Measurements from ENCODE around the gene LCN1.

LCN1 gene

DNA sequence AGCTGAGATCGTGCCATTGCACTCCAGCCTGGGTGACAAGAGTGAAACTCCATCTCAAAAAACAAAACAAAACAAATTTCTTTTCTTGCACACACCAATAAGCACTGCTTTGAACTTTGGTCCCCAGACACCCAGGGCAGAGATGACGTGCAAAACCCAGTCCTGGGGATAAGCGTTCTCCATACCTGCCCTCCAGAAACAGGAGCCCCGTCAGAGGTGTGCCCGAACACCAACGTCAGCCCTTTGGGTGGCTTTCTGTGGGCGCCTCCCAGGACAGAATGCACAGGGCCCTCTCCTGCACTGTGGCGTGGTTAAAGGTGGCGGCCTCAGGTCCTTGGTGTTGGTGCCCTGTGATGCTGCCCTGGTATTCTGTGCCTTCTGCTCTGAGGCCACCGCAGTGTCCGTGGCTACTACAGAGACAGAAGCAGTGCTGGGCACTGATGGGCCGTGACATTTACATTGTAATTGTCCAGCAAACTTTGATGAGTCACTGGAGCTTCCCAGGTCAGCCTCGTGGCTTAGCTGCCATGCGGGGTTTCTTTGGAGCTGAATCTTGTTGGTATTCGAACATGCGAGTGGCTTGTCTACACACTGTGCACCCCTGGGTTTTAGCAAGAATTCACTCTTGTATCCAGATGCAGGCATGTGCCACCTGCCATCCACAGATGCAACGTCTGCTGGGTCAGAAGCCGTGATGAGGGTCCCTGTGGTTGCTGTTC is 31.9 kb upstream of the LCN1 start:
- DNase-seq, result no peak

DNA sequence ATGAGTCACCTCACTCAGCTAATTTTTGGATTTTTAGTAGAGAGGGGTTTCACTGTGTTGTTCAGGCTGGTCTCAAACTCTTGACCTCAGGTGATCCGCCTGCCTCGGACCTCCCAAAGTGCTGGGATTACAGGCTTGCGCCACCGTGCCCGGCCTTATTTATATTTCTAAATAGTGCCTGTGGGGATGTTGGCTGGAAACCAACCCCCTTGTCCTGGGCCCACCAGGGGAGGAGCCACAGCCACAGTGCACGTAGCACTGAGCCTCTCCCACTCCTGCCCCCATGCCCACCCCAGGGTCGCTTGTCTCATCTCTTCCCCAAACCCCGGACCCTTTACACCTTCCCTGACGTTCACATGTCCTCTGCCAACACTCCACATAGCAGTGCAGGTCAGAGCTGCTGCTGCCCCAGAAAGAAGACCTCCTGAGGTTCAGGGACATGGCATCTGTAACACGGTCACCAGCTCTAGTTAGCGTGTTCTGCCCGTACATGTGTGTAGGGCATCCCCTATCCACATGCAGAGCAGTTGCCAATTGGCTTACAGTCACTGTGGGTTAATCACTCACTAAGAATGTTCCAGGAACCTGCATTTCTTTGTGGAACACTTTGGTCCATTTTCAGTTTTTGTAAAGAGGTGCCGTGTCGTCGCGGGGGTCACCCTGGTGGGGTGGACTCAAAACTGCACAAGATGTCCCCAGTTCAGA is 30.9 kb upstream of the LCN1 start:
- DNase-seq, result no peak

DNA sequence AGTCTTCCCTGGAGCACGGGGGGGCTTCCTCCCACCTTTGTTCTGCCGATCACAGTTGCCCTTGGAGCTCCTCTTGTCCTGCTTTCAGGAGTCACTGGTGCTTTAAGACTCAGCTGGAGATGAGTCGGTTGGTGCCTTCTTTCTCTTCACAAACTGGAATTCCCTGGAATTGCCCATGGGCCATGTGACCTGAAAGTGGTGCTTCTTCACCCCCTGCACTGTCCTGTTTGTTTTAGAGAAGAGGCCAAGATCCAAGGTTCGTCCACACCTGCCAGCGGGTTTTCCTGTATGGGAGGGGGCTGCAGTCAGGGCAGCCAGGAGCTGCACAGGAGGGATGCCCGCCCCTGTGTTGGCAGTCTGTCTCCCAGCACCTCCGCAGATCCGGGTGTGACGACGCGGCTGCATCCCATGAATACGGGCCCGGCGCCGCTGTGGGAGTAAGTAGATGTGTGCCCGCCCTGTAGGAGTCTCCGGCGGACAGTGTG is 30.2 kb upstream of the LCN1 start:
- no peak for DNase-seq

DNA sequence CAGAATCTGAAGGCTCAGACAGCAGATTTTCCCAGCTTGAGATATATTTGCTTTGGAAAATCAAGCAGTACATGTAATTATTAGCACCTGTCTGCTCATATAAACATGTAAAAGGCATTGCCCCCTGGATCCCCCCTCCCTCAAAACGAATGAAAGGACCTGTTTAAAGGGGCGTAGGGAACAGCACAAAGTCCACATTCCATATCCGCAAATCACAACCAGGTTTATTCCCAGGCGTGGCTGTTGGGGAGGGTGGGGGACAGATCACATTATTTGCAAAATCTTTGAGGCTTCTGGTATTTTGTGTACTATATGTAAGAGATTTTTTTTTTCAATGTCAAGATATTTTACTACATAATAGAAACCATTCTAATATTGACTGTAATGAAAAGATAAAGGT is 29.5 kb upstream of the LCN1 start:
- no peak for DNase-seq

DNA sequence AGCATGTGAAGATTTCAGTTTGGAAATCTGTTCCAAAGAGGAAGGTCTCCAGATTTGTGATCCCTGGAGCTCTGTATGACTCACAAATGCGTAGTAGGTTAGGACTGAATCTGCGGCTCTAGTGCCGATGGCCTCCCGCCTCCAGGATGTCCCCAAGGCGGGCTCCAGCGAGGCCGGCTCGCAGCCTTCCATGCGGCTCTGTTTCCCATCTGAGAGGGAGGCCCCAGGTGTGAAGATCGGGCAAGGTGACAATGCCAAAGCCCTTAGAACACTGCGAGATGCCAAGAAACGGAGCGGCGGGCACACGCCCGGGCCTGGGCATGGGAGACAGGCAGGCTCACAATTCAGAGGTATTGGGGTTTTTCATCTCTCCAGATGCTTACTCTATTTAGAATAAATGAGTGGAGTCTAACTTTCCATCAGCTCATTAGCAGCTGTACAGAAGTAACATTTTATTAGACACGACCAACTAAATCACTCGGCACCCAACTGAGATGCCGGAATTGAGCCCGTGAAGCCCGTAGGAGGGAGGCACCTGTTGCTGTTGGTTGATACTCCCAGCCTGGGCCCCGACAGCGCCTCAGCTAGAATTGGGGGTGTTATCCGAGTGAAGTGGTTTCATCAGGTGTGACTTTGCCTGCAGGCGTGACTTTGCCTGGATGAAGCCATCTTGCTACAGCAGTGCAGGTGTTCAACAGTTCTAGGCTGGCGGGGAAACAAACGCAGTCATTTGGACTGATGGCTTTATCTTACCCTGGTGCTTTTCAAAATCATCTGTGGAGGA is 28.2 kb upstream of the LCN1 start:
- no peak for DNase-seq

DNA sequence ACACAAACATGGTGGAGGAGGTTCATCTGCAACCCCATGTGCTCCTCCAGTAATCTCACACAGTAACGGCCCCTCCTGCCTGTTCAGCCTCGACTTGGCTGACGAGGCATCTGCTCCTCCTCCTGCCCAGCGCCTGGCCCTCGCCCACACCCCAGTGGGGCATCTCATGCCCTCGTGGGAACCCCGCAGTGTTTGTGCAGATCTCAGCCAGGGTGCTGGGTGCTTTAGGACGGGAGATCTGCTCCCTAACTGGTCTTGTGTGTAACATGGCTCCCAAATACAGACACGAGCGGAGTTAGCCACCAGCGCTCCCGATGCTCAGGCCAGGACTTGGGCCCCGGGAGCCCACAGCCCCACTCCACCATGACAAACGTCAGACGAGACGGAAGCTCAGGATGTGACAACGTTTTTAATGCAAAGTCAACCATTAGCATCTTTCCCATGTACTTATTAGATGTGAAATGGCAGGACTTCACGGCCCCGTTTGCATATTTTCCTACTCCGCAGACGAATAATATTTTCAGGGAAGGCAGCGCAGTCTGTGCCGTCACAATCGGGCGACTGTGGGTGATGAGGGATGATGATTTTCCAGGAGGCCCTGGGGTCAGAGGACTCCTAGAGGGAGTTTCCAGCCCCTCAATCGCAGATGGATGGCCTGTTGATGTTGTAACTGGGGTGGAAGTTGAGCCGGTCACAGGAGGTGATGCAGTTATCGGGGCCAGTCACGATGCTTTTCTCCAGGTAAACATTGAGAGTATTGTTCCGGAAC is 26.3 kb upstream of the LCN1 start:
- DNase-seq, result no peak

DNA sequence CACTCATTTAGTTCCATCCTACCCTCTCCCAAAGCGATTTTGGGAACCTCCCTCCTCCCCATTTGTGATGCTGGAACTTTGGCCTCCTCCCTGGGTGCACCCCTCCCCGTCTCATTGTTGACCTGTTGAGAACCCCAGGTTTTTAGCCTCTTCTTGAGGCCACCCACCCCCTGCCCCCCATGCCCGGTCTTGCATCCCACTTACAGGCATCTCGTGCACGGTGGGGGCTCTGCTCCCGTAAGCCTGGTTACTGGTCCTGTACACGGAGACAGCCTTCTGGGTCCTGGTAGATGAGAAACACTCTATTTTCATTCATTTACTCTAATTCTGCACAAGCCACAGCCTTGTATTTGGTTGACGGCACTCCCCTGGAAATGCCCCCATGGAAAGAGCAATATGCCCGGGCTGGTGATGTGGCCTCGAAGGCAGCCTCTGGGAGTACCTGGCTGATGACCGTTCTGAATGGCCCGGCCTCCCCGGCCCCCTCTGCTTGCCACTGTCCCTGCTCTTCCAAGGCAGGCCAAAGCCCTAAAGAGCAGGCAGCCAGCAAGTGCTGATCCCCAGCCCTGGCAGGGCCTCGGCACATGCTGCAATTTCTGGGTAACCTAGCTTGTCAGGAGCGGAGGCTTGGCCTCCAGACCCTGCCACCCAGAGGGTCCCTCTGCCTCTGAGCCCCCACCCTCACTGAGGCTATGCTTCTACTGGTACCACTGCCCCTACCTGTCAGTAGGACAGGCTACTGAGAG is 22.7 kb upstream of the LCN1 start:
- DNase-seq, result no peak

DNA sequence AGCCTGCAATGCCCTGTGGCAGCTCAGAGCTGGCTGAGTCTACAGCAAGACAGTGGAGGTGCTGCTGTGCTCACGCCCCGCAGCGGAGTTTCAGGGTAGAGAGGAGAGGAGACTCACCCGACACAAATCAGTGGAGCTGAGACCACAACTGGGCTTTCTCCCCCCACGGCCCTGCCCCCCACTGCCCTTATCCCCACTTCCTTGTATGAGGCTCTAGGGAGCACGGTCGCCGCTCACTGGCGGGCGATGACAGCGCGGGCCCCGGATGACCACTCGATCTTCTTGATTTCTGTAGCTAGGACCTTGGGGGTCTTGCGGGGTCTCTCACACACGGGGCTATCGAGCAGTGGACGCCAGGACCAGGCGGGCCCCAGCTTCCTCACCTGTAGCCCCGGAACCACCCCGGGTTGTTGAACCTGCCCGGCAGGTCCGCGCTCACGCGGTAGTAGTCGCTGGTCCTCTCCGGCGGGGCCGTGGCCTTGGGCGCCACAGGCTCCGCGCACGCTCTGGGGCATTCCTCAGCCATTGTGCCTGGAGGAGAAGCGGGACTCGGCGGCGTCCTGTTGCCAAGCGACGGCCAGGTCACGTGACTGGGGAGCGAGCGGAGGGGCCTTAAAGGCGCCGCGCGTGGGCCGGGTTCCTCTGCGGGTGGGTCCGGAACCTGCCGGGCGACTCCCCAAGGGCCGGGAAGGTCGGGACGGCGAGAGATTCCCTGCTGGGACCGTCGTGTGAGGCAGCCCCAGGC is 21.7 kb upstream of the LCN1 start:
- DNase-seq, result peak; percentile 68

DNA sequence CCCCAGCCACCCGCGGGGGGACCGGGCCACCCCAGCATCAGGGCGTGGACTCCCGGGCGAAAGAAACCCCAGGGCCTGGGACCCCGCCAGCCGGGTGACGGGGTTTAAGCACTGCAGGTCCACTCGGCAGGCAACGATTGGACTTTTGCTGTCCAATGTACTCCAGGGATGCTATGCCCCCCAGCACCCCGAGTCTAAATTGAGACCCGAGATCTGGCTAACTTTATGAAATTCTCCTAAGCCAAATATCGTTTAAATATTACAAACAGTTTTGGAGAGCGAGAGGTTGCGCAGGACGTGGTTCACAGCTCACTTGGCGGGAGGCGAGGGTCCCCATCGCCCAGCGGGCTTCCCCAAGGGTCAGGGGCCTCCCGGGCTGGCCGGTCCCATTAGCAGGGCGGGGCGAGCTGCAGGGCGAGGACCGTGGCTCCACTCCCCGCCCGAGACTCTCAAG is 21.1 kb upstream of the LCN1 start:
- DNase-seq, result no peak

DNA sequence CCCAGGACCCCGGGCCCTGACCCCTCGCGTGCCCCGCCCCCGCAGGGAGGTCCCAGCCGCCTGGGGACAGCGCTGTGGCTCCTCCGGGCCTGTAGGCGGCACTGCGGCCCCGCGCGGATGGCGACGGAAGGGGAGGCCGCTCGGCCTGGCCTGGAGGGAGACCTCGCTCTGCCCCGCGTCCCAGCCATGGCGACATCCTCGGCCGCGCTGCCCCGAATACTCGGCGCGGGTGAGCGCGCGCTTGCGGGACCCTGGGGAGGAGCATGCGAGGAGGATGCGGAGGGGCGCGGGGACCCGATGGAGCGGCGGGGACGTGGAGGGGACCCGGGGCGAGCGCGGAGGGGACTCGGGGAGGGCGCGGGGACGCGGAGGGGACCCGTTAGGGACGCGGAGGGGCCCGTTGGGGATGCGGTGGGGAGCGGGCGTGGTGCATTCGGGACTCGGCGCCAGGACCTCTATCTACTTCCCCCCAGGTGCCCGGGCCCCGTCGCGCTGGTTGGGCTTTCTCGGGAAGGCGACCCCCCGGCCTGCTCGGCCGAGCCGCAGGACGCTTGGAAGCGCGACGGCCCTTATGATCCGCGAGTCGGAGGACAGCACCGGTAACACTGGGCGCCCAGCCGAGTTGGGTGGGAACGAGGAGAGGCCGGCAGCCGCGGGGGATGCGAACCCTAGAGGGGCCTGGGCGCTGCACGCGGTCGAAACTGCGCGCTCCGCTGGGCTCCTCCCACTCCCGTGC is 20.5 kb upstream of the LCN1 start, which contains the start of gene MRPS2:
Gene MRPS2, plus strand, starts transcription at position 158 of the 736 bp plus-strand sequence. Its CDS starts 29 bp downstream, at position 187.
- peak; percentile 89 for DNase-seq

DNA sequence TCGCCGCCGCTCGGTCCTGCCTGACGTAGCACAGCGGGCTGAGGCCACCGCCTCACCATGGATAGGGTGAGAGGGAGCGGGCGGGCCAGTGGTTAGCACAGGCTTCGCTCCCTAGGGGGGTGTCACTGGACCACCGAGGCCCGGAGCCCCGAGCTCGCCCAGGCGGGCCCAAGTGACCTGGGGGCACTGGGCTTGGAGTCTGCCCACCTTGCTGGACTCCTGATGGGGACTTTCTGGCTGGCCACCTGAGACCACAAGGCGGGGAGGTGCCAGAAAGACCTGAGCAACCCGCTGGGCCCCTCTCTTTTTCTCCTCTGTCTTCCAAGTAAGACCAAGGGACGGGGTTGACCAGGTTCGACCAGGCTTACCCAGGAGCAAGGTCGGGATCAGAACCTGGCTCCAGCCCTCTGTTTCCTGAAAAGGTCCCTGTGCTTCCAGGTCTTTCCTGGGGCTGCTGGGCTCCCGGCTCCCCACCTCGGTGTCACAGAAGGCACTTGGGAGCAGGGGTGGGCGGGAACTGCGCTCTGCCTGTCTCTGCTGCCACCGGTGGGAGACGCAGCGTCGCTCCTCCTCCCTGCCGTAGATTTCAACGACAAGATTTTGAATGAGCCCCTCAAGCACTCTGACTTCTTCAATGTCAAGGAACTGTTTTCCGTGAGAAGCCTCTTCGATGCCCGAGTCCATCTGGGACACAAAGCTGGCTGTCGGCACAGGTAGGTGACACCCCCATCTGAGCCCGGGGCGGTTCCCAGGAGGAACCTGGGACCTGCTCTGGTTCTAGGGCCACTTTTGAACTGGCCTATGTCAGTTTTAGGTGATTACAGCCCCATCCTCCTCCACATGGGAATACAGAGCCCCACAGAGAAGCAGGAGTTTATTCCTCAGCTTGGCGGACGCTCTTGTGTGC is 19.7 kb upstream of the LCN1 start:
- DNase-seq, result no peak

DNA sequence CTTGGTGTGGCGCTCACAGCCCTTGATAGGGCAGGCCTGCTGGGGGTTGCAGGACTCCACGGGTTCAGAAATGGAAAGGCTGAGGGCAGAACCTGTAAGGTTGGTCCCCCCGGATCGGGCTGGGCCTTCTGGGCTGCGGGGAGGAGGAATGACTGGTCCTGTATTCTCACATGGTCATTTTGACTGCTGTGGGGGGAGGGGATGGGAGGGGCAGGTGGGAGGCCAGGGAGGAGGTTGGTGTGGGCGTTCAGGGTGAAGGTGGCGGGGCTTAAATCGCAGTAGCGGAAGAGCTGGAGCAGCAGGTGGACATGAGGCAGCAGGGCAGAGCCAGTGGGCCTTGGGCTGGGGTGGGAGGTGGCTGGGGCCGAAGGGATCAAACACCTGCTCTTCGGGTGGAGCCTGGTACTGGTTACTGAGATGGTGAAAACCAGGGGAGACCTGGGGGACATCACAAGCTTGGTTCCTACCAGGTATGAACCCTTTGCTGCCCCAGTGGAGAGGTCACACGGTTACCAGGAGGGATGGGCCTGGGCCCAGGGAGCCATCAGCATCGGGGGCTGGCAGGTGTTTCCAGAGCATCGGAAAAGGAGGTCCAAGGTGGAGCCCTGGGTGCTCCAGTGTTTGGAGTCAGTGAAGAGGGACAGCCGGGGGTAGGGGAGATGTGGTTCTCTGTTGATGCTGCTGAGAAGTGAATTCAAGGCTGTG is 18.9 kb upstream of the LCN1 start:
- no peak for DNase-seq

DNA sequence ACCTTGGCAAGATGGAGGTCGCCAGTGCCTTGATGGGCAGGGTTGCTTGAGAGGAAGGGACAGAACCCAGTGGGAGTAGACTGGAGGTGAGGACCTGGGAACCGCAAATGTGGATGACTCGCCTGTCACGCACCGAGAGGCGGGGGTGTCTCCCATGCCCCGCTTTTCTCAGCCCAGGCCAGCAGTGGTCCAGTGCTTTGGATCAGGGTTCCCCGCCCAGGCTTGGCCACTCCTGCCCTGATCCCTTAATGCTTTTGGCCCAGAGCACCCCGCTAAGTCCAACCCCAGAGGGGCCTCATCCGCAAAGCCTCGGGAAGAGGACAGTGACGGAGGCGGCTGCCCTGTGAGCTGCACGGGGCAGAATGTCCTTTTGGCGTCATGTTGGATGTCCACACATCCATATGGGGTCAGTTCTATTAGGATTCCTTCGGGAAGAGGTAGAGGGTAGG is 18.3 kb upstream of the LCN1 start:
- DNase-seq, result no peak

DNA sequence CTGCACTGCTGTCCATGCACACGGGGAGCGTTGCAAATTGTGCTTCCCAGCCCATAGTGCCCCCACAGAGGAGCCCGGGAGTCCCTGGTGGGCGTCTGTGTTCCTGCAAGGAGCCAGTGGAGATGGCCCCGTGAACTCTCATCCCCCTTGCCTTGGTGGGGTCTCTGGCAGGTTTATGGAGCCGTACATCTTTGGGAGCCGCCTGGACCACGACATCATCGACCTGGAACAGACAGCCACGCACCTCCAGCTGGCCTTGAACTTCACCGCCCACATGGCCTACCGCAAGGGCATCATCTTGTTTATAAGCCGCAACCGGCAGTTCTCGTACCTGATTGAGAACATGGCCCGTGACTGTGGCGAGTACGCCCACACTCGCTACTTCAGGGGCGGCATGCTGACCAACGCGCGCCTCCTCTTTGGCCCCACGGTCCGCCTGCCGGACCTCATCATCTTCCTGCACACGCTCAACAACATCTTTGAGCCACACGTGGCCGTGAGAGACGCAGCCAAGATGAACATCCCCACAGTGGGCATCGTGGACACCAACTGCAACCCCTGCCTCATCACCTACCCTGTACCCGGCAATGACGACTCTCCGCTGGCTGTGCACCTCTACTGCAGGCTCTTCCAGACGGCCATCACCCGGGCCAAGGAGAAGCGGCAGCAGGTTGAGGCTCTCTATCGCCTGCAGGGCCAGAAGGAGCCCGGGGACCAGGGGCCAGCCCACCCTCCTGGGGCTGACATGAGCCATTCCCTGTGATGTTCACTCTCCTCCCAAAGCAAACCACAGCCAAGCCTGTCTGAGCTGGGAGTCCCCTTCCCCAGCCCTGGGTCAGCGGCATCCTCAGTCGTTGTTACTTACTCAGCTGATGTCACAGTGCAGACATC is 17.6 kb upstream of the LCN1 start:
- DNase-seq, result no peak

DNA sequence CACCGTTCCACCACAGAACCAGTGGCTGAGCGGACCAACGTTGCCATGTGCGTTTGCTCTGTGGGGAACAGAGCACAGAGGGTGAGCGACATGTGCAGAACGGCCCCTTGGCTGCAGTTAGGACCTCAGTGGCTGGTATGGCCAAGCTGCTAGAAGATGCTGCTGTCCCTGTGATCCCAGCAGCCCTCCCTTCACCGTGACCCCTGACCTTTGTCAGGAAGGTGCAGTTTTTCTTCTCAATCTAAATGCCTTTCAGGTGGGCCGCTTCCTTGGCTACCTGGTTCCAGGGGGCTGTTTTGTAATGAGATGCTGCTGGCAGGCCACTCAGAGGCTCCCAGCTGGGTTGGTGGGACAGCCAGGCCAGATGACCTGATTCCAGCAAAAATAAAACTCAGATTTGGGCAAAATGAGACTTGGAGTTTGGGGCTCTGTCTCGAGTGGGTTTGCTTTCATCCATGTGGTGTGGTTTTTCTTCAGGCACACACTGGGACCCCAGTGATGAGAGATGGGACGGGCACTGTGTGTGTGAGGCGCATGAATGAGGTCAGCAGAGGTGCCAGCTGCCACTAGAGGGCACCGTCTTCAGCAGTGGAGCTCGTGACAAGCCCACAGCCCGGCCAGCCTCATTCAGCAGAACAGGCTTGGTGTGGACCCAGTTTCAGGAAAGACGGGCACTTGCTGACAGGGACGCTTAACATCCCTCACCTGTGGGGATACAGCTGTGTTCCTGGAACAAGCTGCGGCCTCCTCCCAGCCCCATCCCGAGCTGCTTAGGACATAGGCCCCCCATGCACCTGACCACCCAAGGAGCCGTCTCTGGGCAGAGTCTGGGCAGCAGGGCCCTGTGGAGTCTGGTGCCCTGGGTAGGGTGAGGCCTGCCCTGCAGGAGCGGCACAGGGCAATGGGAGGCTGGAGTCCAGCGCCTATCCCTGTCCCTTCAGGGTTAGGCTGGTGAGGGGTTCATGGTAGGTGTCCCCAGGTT is 16.7 kb upstream of the LCN1 start:
- DNase-seq, result no peak
